Thyroid gland (tissue), 4 donors: Measurements from ENCODE around the gene DVL2. TPM values are rescaled to one million over a fixed set of nuclear protein-coding genes. Genes with fewer than 3 reads are reported as not detected.
"Not testable (repeated sequence)": the region's sequence is repeated elsewhere in the genome, so short reads cannot be mapped to it uniquely, and the experiment has no call there.

Experiments used
- DNase-seq, 2 donors: peaks; one replicate each; pipeline ENCODE4 v3.0.0-alpha.2; 2019
- H3K27ac ChIP-seq, 3 donors: fragments of 200-600 bp; sonication (generic); 1 replicate in 2 of 3; 2 replicates in 1 of 3; pipeline ENCODE4 v1.5.1; 2016 to 2019; ENCODE audit warnings: mild to moderate bottlenecking in 1 of 3, moderate library complexity in 1 of 3
- H3K27me3 ChIP-seq: fragments of 200-600 bp; sonication (generic); one replicate; pipeline ENCODE4 v1.5.1; 2019
- H3K36me3 ChIP-seq, 2 donors: fragments of 200-600 bp; sonication (generic); one replicate each; pipeline ENCODE4 v1.5.1; 2016 to 2019
- H3K4me1 ChIP-seq, 2 donors: fragments of 200-600 bp; sonication (generic); one replicate each; pipeline ENCODE4 v1.5.1; 2017 to 2019
- H3K4me3 ChIP-seq, 3 donors: fragments of 200-600 bp; sonication (generic); replicated peaks in 1 of 3; 1 replicate in 2 of 3; 2 replicates in 1 of 3; pipeline ENCODE4 v1.5.1; 2016; ENCODE audit warnings: mild to moderate bottlenecking in 1 of 3
- H3K9me3 ChIP-seq: fragments of 200-600 bp; sonication (generic); one replicate; pipeline ENCODE4 v1.5.1; 2017
- CTCF ChIP-seq, 6 experiments: fragments of 200-600 bp in 3 of 6; fragments of 450-650 bp in 3 of 6; sonication (generic) in 3 of 6; IDR thresholded peaks; one replicate each; pipeline ENCODE4 v1.5.1; 2016 to 2019; ENCODE audit warnings: antibody characterized with exemption in 6 of 6, mild to moderate bottlenecking in 2 of 6, inconsistent platforms in 1 of 6, moderate library complexity in 1 of 6
- POLR2A ChIP-seq, 2 donors: fragments of 450-650 bp; IDR thresholded peaks; one replicate each; pipeline ENCODE4 v1.6.1; 2017; ENCODE audit warnings: antibody characterized with exemption in 2 of 2, mild to moderate bottlenecking in 2 of 2, moderate library complexity in 1 of 2
- WGBS, 2 donors: methylation state at CpG; one replicate each; pipeline ENCODE4 v1.1.5; 2017; 5-methylcytosine and 5-hydroxymethylcytosine counted together
- intact Hi-C: fragments of 100-400 bp; cut with DNase I; formaldehyde crosslinking; loops from one replicate; pipeline ENCODE4 v1.15.1; 2023
- total RNA-seq, 4 donors: library from RNA; depleted of rRNA; stranded (reverse); fragments of >200 nt; gene quantifications; one replicate each; pipeline ENCODE4 v1.2.3, GENCODE V29; 2016

The DVL2 gene
- total RNA-seq, 4 donors from 2014 or later, result 45.3 to 68.6 (median 49.0) TPM

DNA sequence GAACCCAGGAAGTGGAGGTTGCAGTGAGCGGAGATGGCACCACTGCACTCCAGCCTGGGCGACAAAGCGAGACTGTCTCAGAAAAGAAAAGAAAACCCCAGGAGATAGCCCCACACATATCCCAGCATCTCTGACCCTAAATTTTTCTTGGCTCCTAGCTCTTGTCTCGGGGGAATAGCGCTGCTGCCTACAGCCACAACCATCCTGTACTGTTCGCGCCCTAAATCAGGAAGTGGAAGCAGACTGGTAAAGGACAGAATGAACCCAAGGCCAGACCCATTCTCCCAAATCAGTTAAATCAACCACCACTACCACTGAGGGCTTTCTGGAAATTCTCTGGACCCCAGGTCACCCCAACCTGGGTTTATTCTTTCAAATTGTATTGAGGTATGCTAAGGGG, 15.5 kb upstream of the DVL2 start:
- TF ChIP-seq POLR2A (IDR thresholded peaks at IDR 0.05), result no peak
- no peak for TF ChIP-seq CTCF (IDR thresholded peaks at IDR 0.05)
- intact Hi-C loops, result no loop called here
- no peak for DNase-seq
- H3K9me3 ChIP-seq, result no peaks in the 10 kb centered on the region
- peaks cover 15 to 16% of the 10 kb centered on the region in 2 donors for H3K36me3 ChIP-seq
- H3K4me3 ChIP-seq, result peak overlapping the region in 1 of 3 donors; percentile 98
- peaks cover 20 to 32% of the 10 kb centered on the region in 2 donors for H3K4me1 ChIP-seq
- H3K27ac ChIP-seq, result no peak overlapping the region
- H3K27me3 ChIP-seq, result no peaks in the 10 kb centered on the region
- WGBS, 2 donors, result 91 to 94% methylated on average over 7 of the region's 7 CpGs

- H3K9me3 ChIP-seq, result no peaks in the 10 kb centered on the region
- 88 to 94% methylated on average over 6 of the region's 6 CpGs for WGBS, 2 donors
- no peaks in the 10 kb centered on the region for H3K27me3 ChIP-seq
- intact Hi-C loops, result no loop called here
- TF ChIP-seq POLR2A (IDR thresholded peaks at IDR 0.05), result no peak
- no peak for TF ChIP-seq CTCF (IDR thresholded peaks at IDR 0.05)
- no peak for DNase-seq
- H3K27ac ChIP-seq, result no peak overlapping the region
- H3K36me3 ChIP-seq, result peaks cover 16% of the 10 kb centered on the region in 2 donors
- peaks cover 20 to 32% of the 10 kb centered on the region in 2 donors for H3K4me1 ChIP-seq
- no peak overlapping the region for H3K4me3 ChIP-seq
Measured at GRCh38 chr17:7249214-7249613, 14.9 kb upstream of the DVL2 start.

GRCh38 chr17:7248796-7249195, 14.5 kb upstream of the DVL2 start:
- WGBS, 2 donors, result 80 to 85% methylated on average over 4 of the region's 4 CpGs
- H3K27ac ChIP-seq, result no peak overlapping the region
- H3K27me3 ChIP-seq, result no peaks in the 10 kb centered on the region
- no peaks in the 10 kb centered on the region for H3K9me3 ChIP-seq
- peaks cover 20 to 33% of the 10 kb centered on the region in 2 donors for H3K4me1 ChIP-seq
- no peak overlapping the region for H3K4me3 ChIP-seq
- no peak for DNase-seq
- intact Hi-C loops, result no loop called here
- H3K36me3 ChIP-seq, result peaks cover 14 to 16% of the 10 kb centered on the region in 2 donors
- TF ChIP-seq CTCF (IDR thresholded peaks at IDR 0.05), result no peak
- no peak for TF ChIP-seq POLR2A (IDR thresholded peaks at IDR 0.05)

- WGBS, 2 donors, result 92 to 96% methylated on average over 5 of the region's 5 CpGs
- Histone ChIP-seq H3K9me3 (no peaks in the 10 kb centered on the region), H3K36me3 (peaks cover 14 to 16% of the 10 kb centered on the region in 2 donors), H3K4me3 (no peak overlapping the region), H3K4me1 (peaks cover 11 to 28% of the 10 kb centered on the region in 2 donors), H3K27me3 (no peaks in the 10 kb centered on the region), H3K27ac (no peak overlapping the region)
- DNase-seq, result no peak
- intact Hi-C loops, result no loop called here
- TF ChIP-seq CTCF (IDR thresholded peaks at IDR 0.05), result no peak
Measured at GRCh38 chr17:7246779-7247178, 12.5 kb upstream of the DVL2 start.

DNA sequence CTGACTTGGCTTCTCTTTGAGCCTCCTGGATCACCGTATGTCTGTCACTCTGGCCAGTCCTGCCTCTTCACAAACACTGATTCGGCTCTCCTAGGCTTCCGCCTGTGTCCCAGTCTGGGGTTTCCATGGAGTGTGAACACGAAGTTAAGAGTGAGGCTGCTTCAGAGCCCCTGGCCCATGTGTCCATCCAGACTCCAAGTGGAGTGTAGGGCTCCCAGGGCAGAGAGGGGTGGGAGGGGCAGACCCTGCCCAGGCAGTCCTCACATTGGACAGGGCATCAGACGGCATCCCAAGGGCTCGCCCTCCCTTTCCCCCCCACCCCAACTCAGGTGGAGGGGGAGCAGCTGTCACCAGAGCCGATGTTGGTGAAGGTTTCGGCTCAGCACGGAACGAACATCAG, 9.5 kb upstream of the DVL2 start:
- H3K27me3 ChIP-seq, DNase-seq, H3K4me3 ChIP-seq, H3K9me3 ChIP-seq, intact Hi-C loops: not testable (repeated sequence)
- Histone ChIP-seq H3K4me1 (peaks cover 17 to 27% of the 10 kb centered on the region in 2 donors), H3K27ac (peak overlapping the region in 1 of 3 donors; percentile 99), H3K36me3 (peaks cover 19 to 21% of the 10 kb centered on the region in 2 donors)
- 79 to 85% methylated on average over 10 of the region's 10 CpGs for WGBS, 2 donors

DNA sequence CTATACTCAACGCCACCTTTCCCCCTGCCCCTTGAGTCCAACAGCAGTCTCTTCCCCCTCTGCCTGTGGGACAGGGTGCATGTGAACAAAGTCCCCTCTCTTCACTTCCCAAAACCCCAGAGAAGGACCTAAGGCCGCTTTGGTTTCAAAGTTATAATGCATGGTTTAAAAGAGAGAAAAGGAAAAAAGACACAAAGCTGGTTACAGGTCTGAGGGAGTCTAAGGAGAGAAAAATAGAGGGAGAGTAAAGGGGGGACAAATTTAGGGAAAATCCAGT, 9.1 kb upstream of the DVL2 start:
- peaks cover 19 to 21% of the 10 kb centered on the region in 2 donors for H3K36me3 ChIP-seq
- H3K4me1 ChIP-seq, result peaks cover 17 to 25% of the 10 kb centered on the region in 2 donors
- WGBS, 2 donors, result 40 to 48% methylated on average over 2 of the region's 2 CpGs
- peak overlapping the region in 2 of 3 donors; percentile 14 to 86 for H3K4me3 ChIP-seq
- H3K27me3 ChIP-seq, result no peaks in the 10 kb centered on the region
- intact Hi-C loops, result no loop called here
- H3K27ac ChIP-seq, result peak overlapping the region; percentile 85 to 99 (median 95)
- DNase-seq, result no peak
- H3K9me3 ChIP-seq, result no peaks in the 10 kb centered on the region
- TF ChIP-seq CTCF (IDR thresholded peaks at IDR 0.05), result no peak
- no peak for TF ChIP-seq POLR2A (IDR thresholded peaks at IDR 0.05)
